ENCODE measurements around the gene ABHD1. TPM values are rescaled to one million over a fixed set of nuclear protein-coding genes. Genes with fewer than 3 reads are reported as not detected.
A peak's percentile ranks its signal among the peaks of the same experiment; 100 is the strongest.

ABHD1 gene
- polyA plus RNA-seq, 3 donors from 2014 or later: 0.38 to 5.5 (median 1.5) TPM

DNA sequence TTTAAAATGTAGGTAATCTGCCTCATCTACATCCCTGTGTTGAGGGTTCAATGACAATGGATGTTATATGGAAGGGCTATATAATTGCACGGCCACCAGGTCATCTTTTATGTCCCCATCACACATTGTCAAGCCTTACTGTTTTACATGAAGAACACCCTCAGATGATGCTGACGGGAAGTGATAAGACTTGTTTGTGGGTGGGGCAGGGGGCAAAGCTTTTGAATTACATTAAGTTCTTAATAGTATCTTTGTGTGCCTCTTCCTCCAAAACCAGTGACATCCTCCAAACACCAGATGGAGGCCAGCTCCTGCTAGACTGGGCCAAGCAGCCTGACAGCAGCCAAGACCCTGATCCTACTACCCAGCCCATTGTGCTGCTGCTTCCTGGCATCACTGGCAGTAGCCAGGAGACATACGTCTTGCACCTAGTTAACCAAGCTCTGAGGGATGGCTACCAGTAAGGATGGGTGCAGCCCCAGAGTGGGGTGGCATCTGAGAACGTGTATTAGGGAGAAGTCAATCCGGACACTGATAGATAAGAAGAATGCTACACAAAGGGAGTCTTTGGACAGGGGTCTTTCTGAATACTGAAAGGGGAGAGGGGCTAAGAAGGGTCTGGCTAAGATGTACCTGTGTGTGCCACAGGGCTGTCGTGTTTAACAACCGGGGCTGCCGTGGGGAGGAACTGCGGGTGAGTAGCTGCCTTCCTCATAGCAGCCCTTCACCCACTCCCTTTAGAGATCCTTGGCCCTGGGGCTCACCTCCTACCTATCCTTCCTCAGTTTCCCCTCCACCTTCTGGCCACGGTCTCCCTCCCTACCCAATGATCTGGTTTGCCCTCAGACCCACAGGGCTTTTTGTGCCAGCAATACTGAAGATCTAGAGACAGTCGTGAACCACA lies 5.3 kb downstream of the ABHD1 start:
- no peak overlapping the region for H3K4me3 Mint-ChIP-seq
- DNase-seq: no peak
- peaks cover 0 to 15% (median 0%) of the 10 kb centered on the region in 3 donors for H3K36me3 Mint-ChIP-seq
- peaks cover 1 to 9% (median 6%) of the 10 kb centered on the region in 3 donors for H3K27me3 Mint-ChIP-seq (ENCODE audit: low read depth in 3 of 3)
- H3K9me3 Mint-ChIP-seq: no peaks in the 10 kb centered on the region
- H3K27ac Mint-ChIP-seq: peak overlapping the region in 5 of 6 donors; percentile 43 to 67 (median 52)
- peaks cover 15 to 26% of the 10 kb centered on the region in 2 donors for H3K4me1 Mint-ChIP-seq

GRCh38 chr2:27130396-27130795 lies 6.8 kb downstream of the ABHD1 start:
- Mint-ChIP-seq H3K36me3 (peaks cover 0 to 15% (median 0%) of the 10 kb centered on the region in 3 donors), H3K9me3 (no peaks in the 10 kb centered on the region), H3K27me3 (ENCODE audit: low read depth in 3 of 3) (peaks cover 5 to 10% (median 10%) of the 10 kb centered on the region in 3 donors), H3K4me1 (peaks cover 16 to 31% of the 10 kb centered on the region in 2 donors), H3K27ac (peak overlapping the region in 1 of 6 donors; percentile 51), H3K4me3 (no peak overlapping the region)
- no peak for DNase-seq

- Mint-ChIP-seq H3K27me3 (ENCODE audit: low read depth in 3 of 3) (peaks cover 5 to 12% (median 10%) of the 10 kb centered on the region in 3 donors), H3K4me1 (peaks cover 16 to 33% of the 10 kb centered on the region in 2 donors), H3K27ac (peak overlapping the region in 2 of 6 donors; percentile 28 to 55), H3K9me3 (no peaks in the 10 kb centered on the region), H3K4me3 (peak overlapping the region in 1 of 5 donors; percentile 21), H3K36me3 (peaks cover 0 to 15% (median 0%) of the 10 kb centered on the region in 3 donors)
- no peak for DNase-seq
Measured at GRCh38 chr2:27131429-27131828, 7.8 kb downstream of the ABHD1 start.

GRCh38 chr2:27133195-27133875 lies 9.7 kb downstream of the ABHD1 start:
- peaks cover 16 to 33% of the 10 kb centered on the region in 2 donors for H3K4me1 Mint-ChIP-seq
- no peaks in the 10 kb centered on the region for H3K9me3 Mint-ChIP-seq
- DNase-seq: peak in 1 of 3 donors; percentile 7
- H3K4me3 Mint-ChIP-seq: peak overlapping the region; percentile 91 to 95 (median 94)
- H3K27me3 Mint-ChIP-seq (ENCODE audit: low read depth in 3 of 3): peaks cover 5 to 12% (median 10%) of the 10 kb centered on the region in 3 donors
- peak overlapping the region; percentile 79 to 95 (median 86) for H3K27ac Mint-ChIP-seq
- H3K36me3 Mint-ChIP-seq: peaks cover 0 to 15% (median 0%) of the 10 kb centered on the region in 3 donors

- H3K4me3 Mint-ChIP-seq: peak within 1 kb of the TSS; percentile 91 to 95 (median 94)
- H3K4me1 Mint-ChIP-seq: peaks cover 16 to 33% of the 10 kb centered on the region in 2 donors
- H3K27me3 Mint-ChIP-seq (ENCODE audit: low read depth in 3 of 3): peaks cover 5 to 12% (median 10%) of the 10 kb centered on the region in 3 donors
- peak; percentile 99 for DNase-seq
- no peaks in the 10 kb centered on the region for H3K9me3 Mint-ChIP-seq
- peaks cover 0 to 12% (median 0%) of the 10 kb centered on the region in 3 donors for H3K36me3 Mint-ChIP-seq
- H3K27ac Mint-ChIP-seq: peak within 1 kb of the TSS; percentile 91 to 98 (median 96)
Measured at GRCh38 chr2:27133905-27134780, 10.5 kb downstream of the ABHD1 start, which contains the start of gene PREB. Gene PREB (minus strand): TSS chr2:27134636. CDS start chr2:27134421, 215 bp downstream.

- Mint-ChIP-seq H3K27ac (peak overlapping the region; percentile 91 to 98 (median 96)), H3K9me3 (no peaks in the 10 kb centered on the region), H3K36me3 (peaks cover 0 to 12% (median 0%) of the 10 kb centered on the region in 3 donors), H3K27me3 (ENCODE audit: low read depth in 3 of 3) (peaks cover 5 to 12% (median 10%) of the 10 kb centered on the region in 3 donors), H3K4me3 (peak overlapping the region; percentile 91 to 95 (median 94)), H3K4me1 (peaks cover 16 to 33% of the 10 kb centered on the region in 2 donors)
- no peak for DNase-seq
Measured at GRCh38 chr2:27134781-27135477, 11.3 kb downstream of the ABHD1 start.

DNA sequence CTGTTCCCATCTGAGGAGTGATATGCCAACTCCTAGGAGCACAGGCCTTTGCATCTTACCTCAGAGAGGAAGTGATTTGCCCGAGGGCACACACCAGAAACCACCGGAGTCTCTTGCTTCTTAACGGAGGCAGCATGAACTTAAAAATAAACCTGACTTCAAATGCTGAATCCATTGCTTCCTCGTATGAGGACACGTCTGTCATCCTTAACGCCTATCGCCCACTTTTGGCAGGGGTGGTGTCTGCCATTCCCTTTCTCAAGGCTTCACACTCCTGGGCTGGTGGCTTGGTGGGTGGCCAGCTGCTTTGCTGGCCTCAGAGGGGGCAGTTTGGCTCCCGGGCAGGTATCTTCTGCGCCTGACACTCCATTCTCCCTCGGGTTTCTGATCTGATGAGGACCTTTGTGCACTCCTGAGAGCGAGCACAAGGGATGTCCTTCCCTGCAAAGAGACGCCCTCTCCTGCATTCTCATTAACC lies 11.9 kb downstream of the ABHD1 start:
- Mint-ChIP-seq H3K27me3 (ENCODE audit: low read depth in 3 of 3) (peaks cover 5 to 12% (median 10%) of the 10 kb centered on the region in 3 donors), H3K9me3 (no peaks in the 10 kb centered on the region), H3K4me3 (peak overlapping the region; percentile 91 to 95 (median 94)), H3K36me3 (peaks cover 0 to 7% (median 0%) of the 10 kb centered on the region in 3 donors), H3K27ac (peak overlapping the region; percentile 26 to 91 (median 78)), H3K4me1 (peaks cover 16 to 33% of the 10 kb centered on the region in 2 donors)
- DNase-seq: no peak

- Mint-ChIP-seq H3K27ac (no peak overlapping the region), H3K36me3 (no peaks in the 10 kb centered on the region), H3K4me3 (no peak overlapping the region), H3K4me1 (peaks cover 16 to 30% of the 10 kb centered on the region in 2 donors), H3K9me3 (no peaks in the 10 kb centered on the region), H3K27me3 (ENCODE audit: low read depth in 3 of 3) (peaks cover 5 to 12% (median 10%) of the 10 kb centered on the region in 3 donors)
- no peak for DNase-seq
Measured at GRCh38 chr2:27136751-27137150, 13.1 kb downstream of the ABHD1 start.

- peaks cover 16 to 25% of the 10 kb centered on the region in 2 donors for H3K4me1 Mint-ChIP-seq
- H3K27ac Mint-ChIP-seq: no peak overlapping the region
- DNase-seq: no peak
- H3K27me3 Mint-ChIP-seq (ENCODE audit: low read depth in 3 of 3): peaks cover 9 to 15% (median 10%) of the 10 kb centered on the region in 3 donors
- H3K9me3 Mint-ChIP-seq: no peaks in the 10 kb centered on the region
- H3K4me3 Mint-ChIP-seq: no peak overlapping the region
- no peaks in the 10 kb centered on the region for H3K36me3 Mint-ChIP-seq
Measured at GRCh38 chr2:27137322-27137935, 13.8 kb downstream of the ABHD1 start.

DNA sequence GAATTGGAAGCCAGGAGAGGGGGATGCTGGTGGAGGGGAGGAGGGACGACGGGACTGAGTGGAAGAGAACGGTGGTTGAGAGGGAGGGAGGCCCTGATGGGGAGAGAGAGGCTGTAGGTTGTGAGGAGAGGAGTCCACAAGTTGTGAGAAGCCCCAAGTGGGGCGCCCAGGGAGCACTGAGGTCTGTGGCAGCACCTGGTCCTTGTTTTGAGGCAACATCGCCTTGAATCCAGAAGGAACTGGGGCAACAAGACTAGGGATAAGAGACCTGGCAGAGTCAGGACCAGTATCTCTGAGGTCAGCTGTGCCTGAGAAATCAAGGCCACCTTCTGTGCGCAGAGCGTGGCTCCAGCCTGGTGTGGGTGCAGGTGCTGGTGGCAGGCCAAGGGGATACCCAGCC lies 14.5 kb downstream of the ABHD1 start:
- Mint-ChIP-seq H3K4me1 (peaks cover 9 to 18% of the 10 kb centered on the region in 2 donors), H3K27me3 (ENCODE audit: low read depth in 3 of 3) (peaks cover 9 to 15% (median 12%) of the 10 kb centered on the region in 3 donors), H3K27ac (no peak overlapping the region), H3K36me3 (no peaks in the 10 kb centered on the region), H3K4me3 (no peak overlapping the region), H3K9me3 (no peaks in the 10 kb centered on the region)
- no peak for DNase-seq

DNA sequence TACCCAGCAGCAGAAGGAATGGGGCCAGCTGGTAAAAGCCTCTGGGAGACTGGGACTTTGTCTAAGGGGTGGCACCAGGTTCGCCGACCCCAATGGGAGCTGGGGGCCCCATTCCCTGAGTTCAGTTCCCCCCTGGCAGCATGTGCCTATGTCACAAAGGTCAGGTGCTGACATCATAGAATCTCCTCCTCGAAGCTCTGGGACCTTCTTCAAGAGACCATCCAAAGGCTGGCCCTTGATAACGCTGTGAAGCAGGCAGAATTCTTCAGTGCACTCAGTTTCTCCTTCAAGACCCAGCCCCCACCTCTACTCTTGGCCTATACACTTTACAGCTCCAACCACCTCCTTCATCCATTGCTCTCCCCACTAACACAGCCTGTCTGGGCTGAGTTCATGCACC lies 15.7 kb downstream of the ABHD1 start, which contains the start of gene PRR30:
Gene PRR30, minus strand, starts transcription at position 101 of the 400 bp plus-strand sequence. CDS start 1,081 bp downstream, outside the sequence.
- Mint-ChIP-seq H3K4me1 (peaks cover 0 to 10% of the 10 kb centered on the region in 2 donors), H3K27me3 (ENCODE audit: low read depth in 3 of 3) (peaks cover 5 to 14% (median 9%) of the 10 kb centered on the region in 3 donors), H3K4me3 (no peak within 1 kb of the TSS), H3K27ac (no peak within 1 kb of the TSS), H3K36me3 (no peaks in the 10 kb centered on the region), H3K9me3 (no peaks in the 10 kb centered on the region)
- no peak for DNase-seq

- Mint-ChIP-seq H3K27me3 (ENCODE audit: low read depth in 3 of 3) (peaks cover 3 to 18% (median 4%) of the 10 kb centered on the region in 3 donors), H3K4me3 (no peak overlapping the region), H3K27ac (no peak overlapping the region), H3K4me1 (no peaks in the 10 kb centered on the region), H3K9me3 (no peaks in the 10 kb centered on the region), H3K36me3 (no peaks in the 10 kb centered on the region)
- no peak for DNase-seq
Measured at GRCh38 chr2:27143285-27143684, 19.7 kb downstream of the ABHD1 start.
